ENCODE measurements around the gene FRAS1.
"Not testable (repeated sequence)": the region's sequence is repeated elsewhere in the genome, so short reads cannot be mapped to it uniquely, and the experiment has no call there.

DNA sequence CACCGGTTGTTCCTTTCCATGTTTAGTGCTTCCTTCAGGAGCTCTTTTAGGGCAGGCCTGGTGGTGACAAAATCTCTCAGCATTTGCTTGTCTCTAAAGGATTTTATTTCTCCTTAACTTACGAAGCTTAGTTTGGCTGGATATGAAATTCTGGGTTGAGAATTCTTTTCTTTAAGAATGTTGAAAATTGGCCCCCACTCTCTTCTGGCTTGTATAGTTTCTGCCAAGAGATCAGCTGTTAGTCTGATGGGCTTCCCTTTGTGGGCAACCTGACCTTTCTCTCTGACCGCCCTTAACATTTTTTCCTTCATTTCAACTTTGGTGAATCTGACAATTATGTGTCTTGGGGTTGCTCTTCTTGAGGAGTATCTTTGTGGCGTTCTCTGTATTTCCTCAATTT lies 218.3 kb downstream of the FRAS1 start:
- TF ChIP-seq, protein P1, sequence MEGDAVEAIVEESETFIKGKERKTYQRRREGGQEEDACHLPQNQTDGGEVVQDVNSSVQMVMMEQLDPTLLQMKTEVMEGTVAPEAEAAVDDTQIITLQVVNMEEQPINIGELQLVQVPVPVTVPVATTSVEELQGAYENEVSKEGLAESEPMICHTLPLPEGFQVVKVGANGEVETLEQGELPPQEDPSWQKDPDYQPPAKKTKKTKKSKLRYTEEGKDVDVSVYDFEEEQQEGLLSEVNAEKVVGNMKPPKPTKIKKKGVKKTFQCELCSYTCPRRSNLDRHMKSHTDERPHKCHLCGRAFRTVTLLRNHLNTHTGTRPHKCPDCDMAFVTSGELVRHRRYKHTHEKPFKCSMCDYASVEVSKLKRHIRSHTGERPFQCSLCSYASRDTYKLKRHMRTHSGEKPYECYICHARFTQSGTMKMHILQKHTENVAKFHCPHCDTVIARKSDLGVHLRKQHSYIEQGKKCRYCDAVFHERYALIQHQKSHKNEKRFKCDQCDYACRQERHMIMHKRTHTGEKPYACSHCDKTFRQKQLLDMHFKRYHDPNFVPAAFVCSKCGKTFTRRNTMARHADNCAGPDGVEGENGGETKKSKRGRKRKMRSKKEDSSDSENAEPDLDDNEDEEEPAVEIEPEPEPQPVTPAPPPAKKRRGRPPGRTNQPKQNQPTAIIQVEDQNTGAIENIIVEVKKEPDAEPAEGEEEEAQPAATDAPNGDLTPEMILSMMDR (IDR thresholded peaks at IDR 0.05), result not testable (repeated sequence)
- not testable (repeated sequence) for TF ChIP-seq EZH2 (IDR thresholded peaks at IDR 0.05; ENCODE audit: borderline replicate concordance, insufficient read depth, low read depth, low read length, poor library complexity, severe bottlenecking)
